IPS-18a (cell line): ENCODE measurements around the gene RPL11.
"Not testable (repeated sequence)": the region's sequence is repeated elsewhere in the genome, so short reads cannot be mapped to it uniquely, and the experiment has no call there.

Experiments
- H3K27ac ChIP-seq: one replicate; pipeline ENCODE4 v1.5.1; 2013; ENCODE audit warnings: low read length
- H3K27me3 ChIP-seq: one replicate; pipeline ENCODE4 v1.6.1; 2013; ENCODE audit warnings: mild to moderate bottlenecking, low read length; ENCODE audit not compliant: control insufficient read depth, insufficient read depth
- H3K36me3 ChIP-seq: one replicate; pipeline ENCODE4 v1.6.1; 2013; ENCODE audit warnings: low read depth, low read length; ENCODE audit not compliant: control insufficient read depth
- H3K4me1 ChIP-seq: one replicate; pipeline ENCODE4 v1.6.1; 2013; ENCODE audit warnings: low read depth, low read length; ENCODE audit not compliant: control insufficient read depth
- H3K4me3 ChIP-seq: one replicate; pipeline ENCODE4 v1.5.1; 2013; ENCODE audit warnings: low read length
- H3K9ac ChIP-seq: one replicate; pipeline ENCODE4 v1.6.1; 2013; ENCODE audit warnings: mild to moderate bottlenecking, low read length, moderate library complexity
- H3K9me3 ChIP-seq: one replicate; pipeline ENCODE4 v1.6.1; 2013; ENCODE audit warnings: low read depth, low read length; ENCODE audit not compliant: control insufficient read depth

RPL11 gene

DNA sequence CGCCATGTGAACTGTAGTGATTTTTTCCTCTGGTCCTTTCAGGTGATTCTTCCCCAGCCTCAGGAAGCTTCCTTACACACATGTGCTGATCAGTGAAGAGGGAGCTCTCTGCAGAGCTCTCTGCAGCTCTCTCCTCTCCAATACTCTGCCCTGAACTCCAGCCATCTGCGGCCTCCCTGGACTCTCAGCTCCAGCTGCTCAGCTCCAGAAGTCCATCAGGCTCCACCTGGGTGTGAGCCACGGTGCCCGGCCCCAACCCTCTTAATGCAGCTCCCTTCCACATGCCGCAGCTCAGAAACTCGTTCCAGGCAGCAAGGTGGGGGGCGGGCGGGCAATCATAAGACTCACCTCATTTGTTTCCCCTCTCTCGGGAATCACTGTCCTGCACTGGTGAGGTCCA, 30.9 kb upstream of the RPL11 start:
- H3K4me1 ChIP-seq: no peaks in the 10 kb centered on the region
- H3K27ac ChIP-seq: no peak overlapping the region
- no peaks in the 10 kb centered on the region for H3K36me3 ChIP-seq
- no peak overlapping the region for H3K4me3 ChIP-seq
- H3K9me3 ChIP-seq: no peaks in the 10 kb centered on the region
- H3K27me3 ChIP-seq: no peaks in the 10 kb centered on the region
- H3K9ac ChIP-seq: no peak overlapping the region

DNA sequence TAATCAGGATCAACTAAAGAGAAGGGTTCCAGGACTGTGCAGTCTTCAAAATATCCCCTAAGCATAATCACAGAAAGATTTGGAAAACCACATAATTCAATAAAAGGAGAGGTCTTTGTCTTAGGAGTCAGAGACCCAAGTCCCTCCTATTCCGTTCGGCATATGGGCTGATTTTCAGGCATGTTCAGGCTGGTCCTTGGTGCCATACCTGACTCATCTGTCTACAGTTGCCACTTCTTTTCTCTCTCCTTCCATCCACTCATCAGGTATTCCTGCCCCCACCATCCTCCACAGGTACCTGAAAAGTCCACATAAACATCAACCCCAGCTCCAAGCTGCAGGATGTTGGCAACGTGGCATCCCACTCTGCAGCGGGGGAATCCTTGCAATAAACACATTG, 29.7 kb upstream of the RPL11 start:
- Histone ChIP-seq H3K36me3 (no peaks in the 10 kb centered on the region), H3K9me3 (no peaks in the 10 kb centered on the region), H3K4me3 (no peak overlapping the region), H3K4me1 (no peaks in the 10 kb centered on the region), H3K27ac (no peak overlapping the region), H3K27me3 (no peaks in the 10 kb centered on the region), H3K9ac (no peak overlapping the region)

DNA sequence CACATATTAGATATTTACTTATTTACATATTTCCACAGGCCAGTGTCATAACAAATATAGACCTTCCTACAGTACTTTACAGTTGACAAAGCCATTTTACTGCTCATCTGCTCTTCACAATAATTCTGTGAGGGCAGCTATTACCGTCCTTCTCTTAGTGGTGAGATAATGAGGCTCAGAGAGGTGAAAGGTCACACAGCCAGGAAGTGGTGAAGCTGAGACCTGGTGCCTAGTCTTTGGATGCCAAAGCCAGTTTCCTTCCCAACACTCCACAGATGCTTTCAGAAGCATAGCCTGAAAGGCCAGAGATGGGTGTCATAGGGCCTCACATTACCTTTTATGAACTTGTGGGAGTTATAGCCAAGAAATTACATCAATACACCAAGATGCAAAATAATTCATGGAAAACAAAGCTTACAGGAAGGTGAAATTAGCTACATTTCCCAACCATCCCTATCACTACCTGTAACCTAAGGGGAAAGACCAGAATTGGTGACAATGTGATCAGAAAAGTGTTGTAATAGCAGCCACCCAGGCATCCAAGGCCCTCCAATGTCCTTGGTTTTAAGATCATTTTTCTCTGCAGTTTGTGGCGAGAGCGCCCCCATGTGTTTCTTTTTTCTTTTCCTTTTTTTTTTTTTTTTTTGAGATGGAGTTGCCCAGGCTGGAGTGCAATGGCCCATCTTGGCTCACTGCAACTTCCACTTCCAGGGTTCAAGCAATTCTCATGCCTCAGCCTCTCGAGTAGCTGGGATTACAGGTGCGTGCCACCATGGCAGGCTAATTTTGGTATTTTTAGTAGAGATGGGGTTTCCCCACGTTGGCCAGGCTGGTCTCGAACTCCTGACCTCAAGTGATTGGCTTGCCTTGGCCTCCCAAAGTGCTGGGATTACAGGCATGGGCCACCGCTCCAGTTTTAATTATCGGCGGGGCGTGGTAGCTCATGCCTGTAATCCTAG, 26.5 kb upstream of the RPL11 start:
- no peak overlapping the region for H3K9ac ChIP-seq
- H3K9me3 ChIP-seq: no peaks in the 10 kb centered on the region
- no peak overlapping the region for H3K27ac ChIP-seq
- H3K36me3 ChIP-seq: no peaks in the 10 kb centered on the region
- H3K27me3 ChIP-seq: no peaks in the 10 kb centered on the region
- H3K4me1 ChIP-seq: no peaks in the 10 kb centered on the region
- H3K4me3 ChIP-seq: no peak overlapping the region

DNA sequence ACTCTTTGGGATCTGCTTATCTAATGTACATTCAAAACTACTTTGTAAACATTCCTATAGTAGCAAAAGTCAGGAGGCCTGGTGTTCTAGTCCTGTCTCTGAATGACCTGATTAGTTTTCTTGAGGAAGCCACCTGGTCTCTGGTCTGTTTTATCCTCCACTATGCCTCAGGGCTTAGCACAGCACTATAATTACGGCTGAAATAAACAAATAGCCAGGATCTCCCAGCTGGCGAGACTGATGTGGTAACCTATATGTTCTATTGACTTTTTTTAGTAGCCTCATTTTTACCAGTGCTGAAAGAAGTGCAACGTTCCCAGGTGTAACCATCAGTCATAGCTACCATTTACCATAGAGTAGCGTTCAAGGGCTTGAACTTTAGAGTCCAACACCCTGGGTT, 24.2 kb upstream of the RPL11 start:
- Histone ChIP-seq H3K27ac (no peak overlapping the region), H3K9ac (no peak overlapping the region), H3K4me1 (no peaks in the 10 kb centered on the region), H3K27me3 (peaks cover 5% of the 10 kb centered on the region), H3K9me3 (no peaks in the 10 kb centered on the region), H3K4me3 (no peak overlapping the region), H3K36me3 (no peaks in the 10 kb centered on the region)

DNA sequence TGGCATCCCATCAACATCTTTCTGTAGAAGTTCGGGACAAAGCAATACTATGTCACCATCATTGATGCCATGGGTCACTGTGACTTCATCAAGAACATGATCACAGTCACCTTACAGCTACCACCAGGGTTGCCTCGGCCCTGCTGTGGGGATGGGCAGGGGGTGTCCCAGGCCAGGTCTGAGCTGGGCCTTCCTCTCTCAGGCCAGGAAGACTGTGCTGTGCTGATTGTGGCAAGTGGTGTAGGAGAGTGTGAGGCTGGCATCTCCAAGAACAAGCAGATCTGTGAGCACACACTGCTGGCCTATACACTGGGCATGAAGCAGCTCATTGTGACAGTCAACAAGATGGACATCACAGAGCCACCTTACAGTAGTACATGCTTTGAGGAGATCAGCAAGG, 20.9 kb upstream of the RPL11 start:
- Histone ChIP-seq H3K4me3 (no peak overlapping the region), H3K9ac (no peak overlapping the region), H3K9me3 (no peaks in the 10 kb centered on the region)

DNA sequence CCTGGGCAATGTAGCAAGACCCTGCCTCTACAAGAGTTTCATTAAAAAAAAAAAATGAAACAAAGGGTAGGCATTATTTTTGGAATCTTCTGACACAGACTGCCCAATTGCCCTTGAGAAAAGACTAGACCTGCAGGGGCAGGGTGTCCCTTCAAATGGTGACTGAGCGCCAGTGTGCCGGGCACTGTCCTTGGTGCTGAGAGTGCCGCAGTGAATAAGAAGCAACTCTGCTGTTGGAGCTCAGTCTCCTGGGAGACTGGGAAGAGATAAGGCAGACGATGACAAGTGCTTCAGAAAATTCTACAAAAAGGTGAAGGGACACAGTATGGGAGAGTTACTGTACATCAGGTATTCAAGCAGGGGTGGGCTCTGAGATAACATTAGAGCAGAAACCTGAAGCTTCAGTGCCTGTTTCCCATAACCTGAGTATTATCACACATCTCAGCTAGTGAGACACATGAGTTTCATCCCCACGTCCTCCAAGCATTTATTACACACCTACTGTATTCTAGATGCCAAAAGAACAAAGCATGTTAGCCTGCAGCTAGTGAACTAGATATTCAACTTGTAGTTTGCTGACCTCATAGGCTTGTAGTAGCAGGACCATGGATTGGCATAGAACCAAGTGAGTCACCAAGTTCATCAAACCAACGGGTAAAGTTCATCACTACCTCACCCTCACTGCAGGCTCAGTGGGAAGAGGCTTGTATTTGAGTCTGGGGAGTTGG, 18.4 kb upstream of the RPL11 start:
- no peaks in the 10 kb centered on the region for H3K4me1 ChIP-seq
- H3K36me3 ChIP-seq: no peaks in the 10 kb centered on the region
- H3K27ac ChIP-seq: no peak overlapping the region
- H3K9ac ChIP-seq: no peak overlapping the region
- no peaks in the 10 kb centered on the region for H3K9me3 ChIP-seq
- H3K4me3 ChIP-seq: no peak overlapping the region
- peaks cover 10% of the 10 kb centered on the region for H3K27me3 ChIP-seq

More for the DNA sequence above, 20.9 kb upstream of the RPL11 start:
- Histone ChIP-seq H3K36me3 (no peaks in the 10 kb centered on the region), H3K27me3 (peaks cover 5% of the 10 kb centered on the region), H3K27ac (no peak overlapping the region), H3K4me1 (no peaks in the 10 kb centered on the region)

DNA sequence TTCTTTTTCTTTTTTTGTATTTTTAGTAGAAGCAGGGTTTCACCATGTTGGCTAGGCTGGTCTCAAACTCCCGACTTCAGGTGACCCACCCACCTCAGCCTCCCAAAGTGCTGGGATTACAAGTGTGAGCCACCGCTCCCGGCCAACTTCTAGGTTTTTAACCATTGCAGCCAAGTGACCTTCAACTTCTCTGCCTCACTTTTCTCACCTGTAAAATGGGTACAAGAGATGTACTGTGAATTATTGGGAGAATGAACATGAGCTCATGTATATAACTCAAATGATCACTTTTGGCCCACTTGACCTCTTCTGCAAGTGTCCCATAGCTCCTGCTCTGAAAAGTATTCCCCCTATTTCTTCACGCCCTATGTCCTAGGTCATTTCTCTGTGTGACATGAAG, 11.8 kb upstream of the RPL11 start:
- Histone ChIP-seq H3K4me3 (no peak overlapping the region), H3K27me3 (peaks cover 10% of the 10 kb centered on the region), H3K36me3 (no peaks in the 10 kb centered on the region), H3K4me1 (no peaks in the 10 kb centered on the region), H3K27ac (no peak overlapping the region), H3K9me3 (no peaks in the 10 kb centered on the region), H3K9ac (no peak overlapping the region)

DNA sequence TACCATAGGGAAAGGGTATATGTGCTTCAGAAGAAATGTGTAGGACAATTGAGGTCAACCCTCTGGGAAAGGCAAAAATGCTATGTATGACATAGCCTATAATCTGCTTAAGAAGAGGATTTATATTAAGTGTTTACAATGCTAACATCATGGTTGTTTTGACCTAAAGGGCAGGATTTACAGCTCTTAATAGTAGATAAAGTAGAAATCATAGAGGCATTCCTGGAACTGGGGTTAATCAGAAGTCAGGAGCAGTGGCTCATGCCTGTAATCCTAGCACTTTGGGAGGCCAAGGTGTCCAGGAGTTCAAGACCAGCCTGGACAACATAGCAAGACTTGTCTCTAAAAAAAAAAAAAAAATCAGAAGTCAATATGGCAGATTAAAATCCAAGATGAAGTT, 8.7 kb upstream of the RPL11 start:
- Histone ChIP-seq H3K27ac (no peak overlapping the region), H3K27me3 (peaks cover 6% of the 10 kb centered on the region), H3K9me3 (no peaks in the 10 kb centered on the region), H3K36me3 (no peaks in the 10 kb centered on the region), H3K9ac (no peak overlapping the region), H3K4me3 (no peak overlapping the region), H3K4me1 (no peaks in the 10 kb centered on the region)

DNA sequence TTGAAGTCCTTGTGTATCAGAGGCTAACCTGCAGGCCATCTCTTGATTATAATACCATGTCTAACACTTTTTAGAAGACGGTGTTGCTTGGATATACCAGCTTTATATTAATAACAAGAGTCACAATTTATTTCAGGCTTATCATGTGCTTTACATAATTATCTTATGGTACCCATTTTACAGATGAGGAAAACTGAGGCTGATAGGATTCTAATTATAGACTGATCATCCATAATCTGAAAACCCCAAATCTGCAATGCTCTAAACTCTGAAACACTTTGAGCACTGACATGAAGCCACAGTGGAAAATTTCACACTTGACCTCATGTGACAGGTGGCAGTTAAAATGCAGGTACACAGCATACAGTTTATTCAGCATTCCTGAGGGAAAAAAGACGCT, 7.2 kb upstream of the RPL11 start:
- H3K4me1 ChIP-seq: no peaks in the 10 kb centered on the region
- H3K4me3 ChIP-seq: no peak overlapping the region
- no peak overlapping the region for H3K9ac ChIP-seq
- H3K27ac ChIP-seq: no peak overlapping the region
- H3K9me3 ChIP-seq: no peaks in the 10 kb centered on the region
- no peaks in the 10 kb centered on the region for H3K36me3 ChIP-seq
- no peaks in the 10 kb centered on the region for H3K27me3 ChIP-seq

DNA sequence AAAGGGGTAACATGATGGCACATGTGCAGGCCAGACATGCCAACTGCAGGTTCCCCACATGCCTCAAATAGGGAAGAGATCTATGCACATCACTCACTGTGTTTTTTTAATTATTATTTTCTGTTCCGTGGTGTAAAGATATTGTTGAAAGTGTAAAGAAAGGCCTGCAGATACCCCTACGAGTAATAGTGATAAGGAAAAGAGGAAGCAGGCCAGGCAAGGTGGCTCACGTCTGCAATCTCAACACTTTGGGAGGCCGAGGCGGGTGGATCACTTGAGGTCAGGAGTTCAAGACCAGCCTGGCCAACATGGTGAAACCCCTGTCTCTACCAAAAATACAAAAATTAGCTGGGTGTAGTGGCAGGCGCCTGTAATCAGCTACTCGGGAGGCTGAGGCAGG, 6.4 kb upstream of the RPL11 start:
- H3K27me3 ChIP-seq, H3K9me3 ChIP-seq, H3K4me3 ChIP-seq, H3K36me3 ChIP-seq, H3K9ac ChIP-seq, H3K4me1 ChIP-seq, H3K27ac ChIP-seq: not testable (repeated sequence)

DNA sequence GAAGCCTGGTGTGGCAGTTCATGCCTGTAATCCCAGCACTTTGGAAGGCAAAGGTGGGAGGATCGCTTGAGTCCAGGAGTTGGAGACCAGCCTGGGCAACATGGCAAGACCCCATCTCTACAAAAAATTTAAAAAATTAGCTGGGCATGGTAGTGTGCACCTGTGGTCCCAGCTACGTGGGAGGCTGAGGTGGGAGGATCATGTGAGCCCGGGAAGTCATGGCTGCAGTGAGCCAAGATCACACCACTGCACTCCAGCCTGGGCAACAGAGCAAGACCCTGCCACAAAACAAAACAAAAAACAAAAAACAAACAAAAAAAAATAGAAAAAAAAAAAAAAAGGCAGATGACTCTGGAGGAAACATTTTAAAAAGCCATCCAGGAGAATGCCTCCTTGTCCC, 3.9 kb upstream of the RPL11 start:
- not testable (repeated sequence) for H3K9ac ChIP-seq, H3K27ac ChIP-seq, H3K36me3 ChIP-seq, H3K9me3 ChIP-seq, H3K27me3 ChIP-seq, H3K4me3 ChIP-seq, H3K4me1 ChIP-seq

DNA sequence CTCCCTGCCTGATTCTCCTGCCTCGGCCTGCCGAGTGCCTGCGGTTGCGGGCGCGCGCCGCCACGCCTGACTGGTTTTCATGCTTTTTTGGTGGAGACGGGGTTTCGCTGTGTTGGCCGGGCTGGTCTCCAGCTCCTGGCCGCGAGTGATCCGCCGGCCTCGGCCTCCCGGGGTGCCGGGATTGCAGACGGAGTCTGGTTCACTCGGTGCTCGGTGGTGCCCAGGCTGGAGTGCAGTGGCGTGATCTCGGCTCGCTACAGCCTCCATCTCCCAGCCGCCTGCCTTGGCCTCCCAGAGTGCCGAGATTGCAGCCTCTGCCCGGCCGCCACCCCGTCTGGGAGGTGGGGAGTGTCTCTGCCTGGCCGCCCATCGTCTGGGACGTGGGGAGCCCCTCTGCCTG, 3.3 kb upstream of the RPL11 start:
- not testable (repeated sequence) for H3K9me3 ChIP-seq, H3K27me3 ChIP-seq, H3K4me3 ChIP-seq, H3K27ac ChIP-seq, H3K9ac ChIP-seq, H3K4me1 ChIP-seq
- H3K36me3 ChIP-seq: peaks cover 12% of the 10 kb centered on the region
